HG02678 (cell line): Measurements from ENCODE around the gene NT5E.
"Not testable (repeated sequence)": the region's sequence is repeated elsewhere in the genome, so short reads cannot be mapped to it uniquely, and the experiment has no call there.

Experiments
- ATAC-seq: cut with Tn5 transposase; IDR thresholded peaks from one replicate; pipeline ENCODE4 v1.9.1; 2021; ENCODE audit warnings: mild to moderate bottlenecking, moderate library complexity; ENCODE audit not compliant: unreplicated experiment

The NT5E gene

DNA sequence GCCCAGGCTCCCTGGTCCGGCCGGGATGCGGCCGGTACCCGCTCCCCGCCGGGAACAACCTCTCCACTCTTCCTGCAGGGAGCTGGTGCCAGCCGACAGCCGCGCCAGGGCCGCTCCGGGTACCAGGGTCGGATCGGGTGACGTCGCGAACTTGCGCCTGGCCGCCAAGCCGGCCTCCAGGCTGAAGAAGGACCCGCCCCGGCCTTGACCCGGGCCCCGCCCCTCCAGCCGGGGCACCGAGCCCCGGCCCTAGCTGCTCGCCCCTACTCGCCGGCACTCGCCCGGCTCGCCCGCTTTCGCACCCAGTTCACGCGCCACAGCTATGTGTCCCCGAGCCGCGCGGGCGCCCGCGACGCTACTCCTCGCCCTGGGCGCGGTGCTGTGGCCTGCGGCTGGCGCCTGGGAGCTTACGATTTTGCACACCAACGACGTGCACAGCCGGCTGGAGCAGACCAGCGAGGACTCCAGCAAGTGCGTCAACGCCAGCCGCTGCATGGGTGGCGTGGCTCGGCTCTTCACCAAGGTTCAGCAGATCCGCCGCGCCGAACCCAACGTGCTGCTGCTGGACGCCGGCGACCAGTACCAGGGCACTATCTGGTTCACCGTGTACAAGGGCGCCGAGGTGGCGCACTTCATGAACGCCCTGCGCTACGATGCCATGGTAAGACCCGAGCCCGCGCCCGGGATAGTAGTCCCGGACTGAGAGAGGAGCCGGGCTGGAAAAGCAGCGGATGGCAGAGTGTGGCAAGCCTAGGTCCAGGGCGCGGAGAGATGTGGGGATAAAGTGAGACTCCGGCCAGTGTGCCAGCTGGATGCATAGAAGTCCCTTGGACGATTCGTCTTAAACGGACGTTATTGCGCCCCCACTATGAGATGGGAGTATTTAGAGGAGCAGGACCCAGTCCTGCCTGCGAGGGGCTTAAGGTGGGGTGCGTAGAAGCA is at the start of gene NT5E:
NT5E (plus strand) TSS at position 266 of the 942 bp plus-strand sequence; CDS start at position 323, 57 bp downstream.
- ATAC-seq = peak; percentile 82

DNA sequence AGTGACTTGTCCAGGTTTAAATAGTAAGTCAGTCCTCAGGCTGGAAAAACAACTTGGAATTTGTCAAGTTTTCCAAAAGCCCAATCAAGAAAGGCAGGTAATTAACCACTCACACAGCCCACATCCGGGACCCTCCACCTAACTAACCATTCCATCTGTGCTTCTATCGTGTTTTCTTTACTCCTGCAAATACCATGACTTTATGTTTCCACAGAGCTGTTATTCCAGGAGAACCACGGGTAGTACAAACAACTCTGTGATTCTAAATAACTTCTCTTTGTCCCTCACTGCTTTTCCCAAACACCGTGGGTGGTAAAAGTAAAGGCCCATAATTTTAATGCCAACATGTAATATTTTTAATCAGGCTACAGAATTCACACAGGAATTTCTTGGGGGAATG is 49.6 kb upstream of the NT5E start:
- no peak for ATAC-seq

DNA sequence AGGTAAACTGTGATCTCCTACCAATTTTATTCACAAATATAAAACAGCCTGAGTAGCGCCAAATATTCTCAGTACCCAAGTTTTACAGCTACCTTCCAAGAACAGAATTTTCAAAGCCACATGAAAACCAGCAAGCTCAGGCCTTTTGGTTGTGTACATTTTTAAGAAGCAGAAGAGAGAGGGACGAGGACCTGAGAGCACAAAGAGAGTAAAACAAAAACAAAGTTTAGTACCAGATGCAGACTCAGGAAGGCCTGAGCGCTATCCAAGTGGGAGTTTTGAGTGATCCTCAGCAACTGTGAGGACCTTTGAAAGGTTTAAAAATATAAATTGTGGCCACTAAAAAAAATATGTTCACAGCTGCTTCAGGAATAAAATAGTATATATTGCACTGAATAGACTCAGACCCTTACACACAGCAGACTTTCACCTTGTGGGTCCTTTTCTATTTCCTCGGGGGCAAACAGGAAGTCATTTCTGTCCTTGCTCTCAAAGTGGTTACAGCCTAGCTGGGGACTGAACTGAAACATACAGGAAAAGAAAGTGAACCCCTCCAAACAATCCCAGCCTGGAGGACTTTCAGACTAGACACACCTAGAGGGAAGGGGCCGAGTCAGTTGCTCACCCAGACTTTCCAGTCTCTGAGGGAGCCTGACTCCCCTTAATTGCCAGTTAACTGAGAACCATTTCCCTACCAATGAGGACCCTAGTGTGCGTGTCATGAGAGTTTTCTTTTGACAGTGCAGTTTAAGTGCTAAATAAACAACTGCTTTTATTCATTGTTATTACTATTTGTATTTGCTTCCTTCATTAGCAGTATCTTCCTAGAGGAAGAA is 48.5 kb upstream of the NT5E start:
- no peak for ATAC-seq

DNA sequence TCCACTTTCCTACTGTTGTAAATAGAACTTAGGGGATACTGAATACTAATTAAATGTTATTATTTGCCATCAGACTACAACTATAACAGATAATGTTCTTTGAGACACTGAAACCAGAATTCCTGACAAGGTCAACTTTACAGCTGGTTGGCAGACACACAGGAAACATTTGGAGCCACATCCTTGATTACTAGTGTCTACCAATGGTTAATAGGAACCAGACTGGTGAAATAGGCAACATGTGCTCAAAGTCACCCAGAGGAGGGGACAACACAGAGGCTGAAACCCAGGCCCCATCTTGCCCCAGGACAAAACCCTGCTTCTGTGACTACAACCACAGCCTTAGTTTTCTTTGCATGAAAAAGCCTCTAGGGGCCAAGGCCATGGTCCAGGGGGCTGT is 47.8 kb upstream of the NT5E start:
- no peak for ATAC-seq

DNA sequence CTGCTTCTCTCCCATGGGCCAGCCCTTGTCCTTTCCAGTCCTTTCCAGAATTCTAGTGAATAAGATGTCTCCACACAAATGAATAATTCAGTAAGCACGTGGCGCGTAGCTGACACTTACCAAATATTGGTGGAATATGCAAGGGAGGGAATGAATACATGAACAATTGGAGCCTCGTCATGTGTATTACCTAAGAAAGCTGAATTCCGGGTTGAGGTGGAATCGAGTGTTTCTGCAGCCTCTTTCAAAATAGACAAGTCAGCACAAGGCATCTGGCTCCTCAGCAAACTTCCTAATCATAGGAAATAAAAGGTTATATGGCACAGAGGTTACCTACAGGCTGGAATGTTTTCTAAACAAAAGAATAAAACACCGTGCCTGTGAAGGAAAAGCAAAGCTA is 47.0 kb upstream of the NT5E start:
- ATAC-seq = no peak

DNA sequence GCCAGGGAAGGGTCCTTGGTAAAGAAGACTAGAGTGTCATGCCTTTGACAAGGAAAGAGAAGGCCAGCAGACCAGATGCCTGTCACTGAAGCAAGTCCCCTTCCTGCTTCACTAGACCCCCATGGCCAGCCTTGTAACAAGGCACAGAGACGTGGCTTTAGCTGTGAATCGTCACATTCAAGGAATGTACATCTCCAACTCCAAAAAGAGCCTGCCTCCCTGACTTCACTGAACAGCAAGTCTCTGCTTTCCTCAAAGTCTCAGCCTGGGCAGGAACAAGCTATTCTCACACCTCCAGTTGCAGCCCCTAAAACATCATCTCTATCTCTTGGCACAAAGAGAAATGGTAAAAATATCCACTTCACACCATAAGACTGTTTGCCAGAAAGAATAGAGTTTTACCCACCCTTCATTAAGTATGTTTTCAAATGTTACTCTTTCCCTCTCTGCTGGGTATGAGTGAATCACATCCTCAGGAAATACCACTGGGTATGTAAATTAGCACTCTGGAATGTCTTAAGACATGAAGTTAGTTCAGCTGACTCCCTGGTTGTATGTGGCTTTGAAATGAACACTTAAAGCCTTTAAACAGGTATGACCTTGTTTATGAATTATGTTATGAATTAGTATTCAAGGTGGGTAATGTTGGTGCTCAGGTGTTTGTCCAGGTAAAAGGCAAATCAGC is 46.4 kb upstream of the NT5E start:
- no peak for ATAC-seq

DNA sequence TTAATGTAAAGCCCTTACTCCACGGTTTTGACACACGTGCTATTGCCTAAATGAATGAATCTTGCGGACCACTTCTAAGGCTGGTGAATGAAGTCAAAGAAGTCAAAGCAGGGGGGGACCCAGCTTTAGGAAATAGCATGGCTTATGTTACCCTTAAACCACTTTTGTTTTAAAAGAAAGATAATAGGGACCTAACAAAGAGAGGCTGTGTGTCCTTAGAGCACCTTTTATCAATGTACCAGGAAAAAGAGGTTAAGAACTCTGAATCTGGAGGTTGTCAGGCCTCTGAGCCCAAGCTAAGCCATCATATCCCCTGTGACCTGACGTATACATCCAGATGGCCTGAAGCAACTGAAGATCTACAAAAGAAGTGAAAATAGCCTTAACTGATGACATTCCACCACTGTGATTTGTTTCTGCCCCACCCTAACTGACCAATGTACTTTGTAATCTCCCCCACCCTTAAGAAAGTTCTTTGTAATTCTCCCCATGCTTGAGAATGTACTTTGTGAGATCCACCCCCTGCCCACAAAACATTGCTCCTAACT is 45.8 kb upstream of the NT5E start:
- ATAC-seq = not testable (repeated sequence)

DNA sequence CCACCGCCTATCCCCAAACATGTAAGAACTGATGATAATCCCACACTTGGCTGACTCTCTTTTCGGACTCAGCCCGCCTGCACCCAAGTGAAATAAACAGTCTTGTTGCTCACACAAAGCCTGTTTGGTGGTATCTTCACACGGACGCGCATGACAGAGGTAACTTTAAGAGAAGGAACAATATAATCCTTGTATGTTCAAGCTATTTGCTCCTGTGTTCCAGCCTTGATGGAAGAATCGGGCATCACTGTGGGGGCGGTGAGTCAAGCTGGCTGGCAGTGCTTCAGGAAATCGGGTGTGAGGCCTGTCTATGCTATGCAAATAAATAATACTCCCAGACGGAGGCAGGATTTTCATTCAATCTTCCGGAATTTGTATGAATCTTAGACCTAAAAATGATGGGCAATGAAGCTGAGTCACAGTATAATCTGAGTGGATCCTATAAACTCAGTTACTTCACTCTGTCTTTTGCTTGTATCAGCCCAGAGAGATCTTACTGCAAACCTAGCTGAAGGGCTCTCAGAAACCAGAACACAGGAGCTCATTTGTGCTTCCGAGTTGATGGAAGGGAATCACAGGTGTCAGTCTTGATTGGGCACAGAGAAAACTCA is 45.2 kb upstream of the NT5E start:
- ATAC-seq = peak; percentile 2

DNA sequence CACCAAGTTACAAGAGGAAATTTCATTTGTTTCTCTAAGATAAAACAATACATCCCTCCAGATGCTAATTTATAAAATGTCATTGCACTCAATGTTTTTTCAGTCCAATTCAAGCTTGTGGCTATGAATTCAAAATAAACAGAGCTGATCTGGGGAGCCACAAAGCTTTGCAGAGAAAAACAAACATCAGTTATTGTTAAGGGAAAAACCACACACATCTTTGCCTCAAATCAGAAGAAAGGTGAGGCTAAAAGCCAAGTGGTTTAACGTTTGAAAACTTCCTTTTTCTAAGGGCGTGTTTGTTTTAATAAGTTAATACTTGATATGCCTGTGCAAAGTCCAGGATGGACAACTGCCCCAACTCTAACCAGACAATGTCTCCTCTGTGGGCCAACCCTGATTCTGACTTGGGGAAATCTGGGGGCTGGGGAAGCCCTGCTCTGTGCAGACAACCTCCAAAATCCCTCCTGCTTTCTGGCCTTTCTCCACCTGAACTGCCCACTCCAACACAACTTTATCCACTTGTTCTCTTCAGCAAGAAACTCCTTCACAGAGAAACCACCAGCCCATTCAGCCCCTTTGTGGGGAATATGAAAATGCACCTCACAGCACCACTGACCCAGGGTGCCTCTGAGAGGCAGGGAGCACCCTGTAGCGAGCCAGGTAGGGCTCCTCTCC is 44.6 kb upstream of the NT5E start:
- peak; percentile 76 for ATAC-seq

DNA sequence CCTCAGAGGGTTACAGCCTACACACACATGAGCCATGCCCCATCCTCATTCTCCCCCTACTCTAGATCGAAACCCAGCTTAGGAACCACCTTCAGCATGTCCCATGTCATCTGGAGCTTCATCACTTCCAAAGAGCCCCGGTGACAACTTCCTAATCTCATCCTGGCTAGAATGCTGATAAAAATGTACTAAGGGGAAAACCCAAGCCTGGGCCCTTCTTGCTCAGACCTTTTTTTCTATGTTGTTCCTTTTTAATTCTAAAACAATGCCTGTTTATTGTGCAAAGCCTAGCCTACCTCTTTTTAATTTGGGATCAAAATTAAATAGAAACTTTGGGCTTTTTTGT is 44.1 kb upstream of the NT5E start:
- no peak for ATAC-seq

DNA sequence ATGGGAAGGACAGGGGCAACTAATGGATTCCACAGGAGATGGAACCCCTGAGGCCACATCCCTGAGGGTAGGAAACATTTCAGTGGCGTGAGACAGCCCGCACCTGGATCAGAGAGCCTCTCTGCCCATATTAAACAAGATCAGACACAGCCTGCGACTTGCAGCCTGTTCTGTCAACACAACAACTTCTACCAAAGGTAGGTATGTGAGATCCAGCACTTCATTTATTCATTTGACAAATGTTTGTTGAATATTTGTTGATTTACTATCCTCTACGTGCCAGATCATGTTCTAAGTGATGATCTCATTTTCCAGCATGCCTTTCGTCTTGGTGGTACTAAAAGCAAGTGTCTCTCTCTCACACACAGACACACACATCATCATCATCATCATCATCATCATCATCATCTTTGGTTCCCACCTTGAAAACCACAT is 43.2 kb upstream of the NT5E start:
- ATAC-seq = no peak

DNA sequence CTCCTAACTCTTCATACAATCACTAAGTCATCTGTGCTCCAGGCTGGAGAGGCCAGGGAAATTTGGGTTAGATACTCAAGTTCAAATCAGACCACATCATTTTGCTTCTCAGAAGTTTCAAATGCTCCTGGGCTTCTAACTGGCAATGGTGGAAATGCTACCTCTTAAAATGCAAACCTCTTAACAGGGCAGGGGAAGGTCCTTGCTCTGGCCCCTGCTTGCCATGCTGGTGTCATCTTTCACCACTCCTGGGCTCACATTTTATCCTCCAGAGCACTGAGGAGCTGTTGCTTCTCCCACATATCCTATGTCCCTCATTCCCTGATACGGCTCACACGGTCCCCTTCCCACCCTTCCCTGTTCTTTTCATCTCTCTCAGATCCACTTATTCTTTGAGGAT is 41.8 kb upstream of the NT5E start:
- no peak for ATAC-seq

DNA sequence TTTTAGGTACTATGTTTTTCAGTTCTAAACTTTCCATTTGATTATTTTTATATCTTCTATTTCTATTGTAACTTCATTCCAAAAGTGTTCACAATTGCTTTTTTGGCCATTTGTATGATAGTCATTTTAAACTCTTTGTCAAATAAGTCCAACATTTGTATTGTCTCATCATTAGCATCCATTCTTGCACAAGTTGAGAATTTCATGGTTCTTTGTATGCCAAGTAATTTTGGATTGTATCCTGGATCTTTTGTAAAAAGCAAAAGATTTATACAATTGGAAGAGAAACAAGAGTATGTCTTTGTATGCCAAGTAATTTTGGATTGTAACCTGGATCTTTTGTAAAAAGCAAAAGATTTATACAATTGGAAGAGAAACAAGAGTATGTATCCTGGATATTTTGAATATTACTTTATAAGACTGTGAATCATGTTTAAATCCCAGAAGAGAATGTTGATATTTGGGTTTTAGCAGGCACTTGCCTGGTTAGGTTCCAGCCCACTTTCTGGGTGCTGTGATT is 36.9 kb upstream of the NT5E start:
- no peak for ATAC-seq

DNA sequence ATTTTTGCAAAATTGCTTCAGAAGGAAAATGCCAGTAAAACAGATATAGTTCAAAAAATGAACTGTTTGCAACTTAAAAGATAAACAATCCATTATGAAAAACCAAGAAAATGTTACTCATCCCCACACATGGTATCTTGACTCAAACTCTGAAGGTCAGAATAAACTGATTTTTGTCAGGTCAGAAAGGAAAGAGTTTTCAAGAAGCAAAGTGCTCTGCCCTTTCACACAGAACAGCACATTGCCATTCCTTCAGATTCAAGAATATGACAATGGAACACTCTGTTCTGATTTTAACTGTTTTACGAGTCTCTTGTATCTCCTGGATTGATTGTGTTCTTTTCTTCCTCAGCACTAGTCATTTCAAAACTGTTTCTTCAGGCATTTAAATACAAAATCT is 33.8 kb upstream of the NT5E start:
- no peak for ATAC-seq

DNA sequence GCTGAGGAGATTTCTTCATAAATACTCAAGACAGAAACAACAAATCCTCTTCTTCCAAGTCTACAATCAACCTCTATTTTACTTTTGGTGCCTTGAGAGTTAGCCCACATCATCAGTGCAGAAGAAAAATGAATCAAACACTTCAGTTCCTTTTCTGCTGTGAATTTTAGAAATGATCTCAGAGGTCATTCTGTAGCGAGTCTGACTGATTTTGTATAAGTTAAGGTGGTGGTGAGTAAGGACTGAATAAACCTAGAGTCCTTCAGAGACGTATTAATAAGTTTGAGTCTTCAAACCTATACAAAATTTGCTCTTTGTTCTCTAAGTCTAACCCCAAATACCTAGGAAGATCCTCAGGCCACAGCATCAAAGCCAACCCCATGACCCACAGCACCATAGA is 33.1 kb upstream of the NT5E start:
- no peak for ATAC-seq

DNA sequence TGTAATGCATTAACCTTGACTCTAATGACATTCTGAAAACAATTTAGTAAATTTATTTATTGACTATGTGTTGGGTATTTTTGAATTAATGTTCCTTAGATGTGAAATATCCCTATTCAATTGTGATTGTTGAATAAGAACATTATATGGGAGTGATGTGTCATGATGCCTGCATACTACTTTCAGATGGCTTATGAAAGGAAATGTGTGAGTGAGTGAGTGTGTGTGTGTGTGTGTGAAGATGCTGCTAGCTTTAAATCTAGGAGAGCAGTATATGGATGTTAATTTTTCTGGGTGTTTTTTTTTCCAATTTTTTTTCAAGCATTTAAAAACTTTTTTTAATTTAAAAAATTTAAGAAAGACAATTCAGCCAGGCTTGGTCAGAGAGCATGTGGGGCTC is 32.5 kb upstream of the NT5E start:
- ATAC-seq = no peak

DNA sequence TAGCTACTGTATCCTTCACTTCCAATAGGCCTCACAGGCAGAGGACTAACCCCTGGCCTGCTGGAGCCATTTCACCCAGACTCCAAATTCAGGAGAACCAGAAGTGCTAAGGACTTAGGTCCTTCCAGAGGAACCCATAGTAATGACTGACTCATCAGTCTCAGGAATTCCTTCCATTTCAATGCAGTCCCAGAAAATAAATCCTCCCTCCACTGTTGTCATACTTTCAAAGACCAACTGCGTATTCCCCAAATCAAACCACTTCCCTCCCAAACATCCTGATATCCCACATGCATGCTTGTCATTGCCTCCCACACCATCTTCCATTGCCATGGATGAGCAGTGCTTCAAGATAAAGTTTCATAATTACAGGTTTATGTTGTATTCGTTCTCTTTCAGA is 31.8 kb upstream of the NT5E start:
- ATAC-seq = no peak

DNA sequence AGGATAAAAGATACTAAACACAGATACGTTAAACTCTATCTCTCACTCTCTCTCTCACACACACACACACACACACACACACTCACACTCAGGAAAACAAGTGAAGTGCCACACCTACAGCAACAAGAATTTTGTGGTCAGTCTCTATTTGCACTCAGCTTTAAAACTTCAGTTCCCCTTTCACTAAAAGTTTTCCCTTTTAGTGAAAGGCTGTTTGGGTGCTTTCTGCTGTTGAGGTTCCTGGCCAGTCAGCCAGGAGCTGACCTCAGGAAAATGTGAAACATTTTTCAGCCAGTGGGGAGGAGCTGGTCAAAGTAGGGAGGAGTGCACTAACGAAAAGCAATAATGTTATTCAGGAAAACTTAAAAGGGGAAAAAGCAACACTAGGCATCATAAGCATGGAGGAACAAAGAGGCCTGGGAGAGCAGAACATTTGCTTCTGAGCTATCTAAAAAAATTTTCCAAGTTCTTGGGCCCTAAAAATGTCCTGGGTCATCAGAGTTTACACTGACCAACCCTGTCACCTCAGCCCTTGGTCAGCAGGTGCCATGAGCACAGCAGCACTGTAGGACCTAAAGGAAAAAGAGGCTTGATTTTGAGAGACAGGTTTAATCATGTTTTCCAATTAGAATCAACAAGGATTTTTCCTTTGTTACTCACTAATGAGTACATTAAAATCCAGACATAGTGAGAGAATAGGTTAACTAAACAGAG is 30.7 kb upstream of the NT5E start:
- ATAC-seq = peak; percentile 68

DNA sequence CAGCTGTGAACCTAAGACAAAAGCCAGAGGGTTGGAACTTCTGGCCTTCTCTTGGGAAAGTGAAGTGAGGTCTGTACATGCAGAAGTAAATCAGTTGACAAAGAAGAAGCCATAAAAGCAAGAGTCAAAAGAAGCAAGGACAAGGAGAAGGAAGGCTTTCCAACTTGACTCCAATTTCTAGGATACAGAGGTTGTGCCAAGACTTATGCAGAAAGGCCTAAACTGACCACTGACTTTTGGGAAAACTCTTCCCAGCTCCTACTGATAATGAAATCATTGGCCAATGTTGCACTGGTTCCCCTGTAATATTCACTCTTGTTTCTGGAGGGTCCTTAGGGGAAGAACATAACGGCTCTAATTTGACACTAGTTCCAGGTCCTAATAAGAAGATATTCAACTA is 29.3 kb upstream of the NT5E start:
- ATAC-seq = no peak
